Mucosa of stomach (tissue), 1 donor: Measurements from ENCODE around the gene RMP24.
"Not testable (repeated sequence)": the region's sequence is repeated elsewhere in the genome, so short reads cannot be mapped to it uniquely, and the experiment has no call there.

ENCODE experiments used
- H3K27me3 ChIP-seq: one replicate; pipeline ENCODE4 v1.7.0; 2013; ENCODE audit warnings: mild to moderate bottlenecking, low read length; ENCODE audit not compliant: control insufficient read depth, insufficient read depth
- H3K36me3 ChIP-seq: one replicate; pipeline ENCODE4 v1.7.0; 2013; ENCODE audit warnings: low read length; ENCODE audit not compliant: control insufficient read depth, insufficient read depth
- H3K4me1 ChIP-seq: one replicate; pipeline ENCODE4 v1.7.0; 2013; ENCODE audit warnings: mild to moderate bottlenecking, low read length; ENCODE audit not compliant: control insufficient read depth, insufficient read depth
- H3K4me3 ChIP-seq: one replicate; pipeline ENCODE4 v1.7.0; 2013; ENCODE audit warnings: low read length
- H3K9ac ChIP-seq: one replicate; pipeline ENCODE4 v1.7.0; 2013; ENCODE audit warnings: mild to moderate bottlenecking, low read length, moderate library complexity
- H3K9me3 ChIP-seq: one replicate; pipeline ENCODE4 v1.7.0; 2013; ENCODE audit warnings: mild to moderate bottlenecking, low read length, moderate library complexity; ENCODE audit not compliant: control insufficient read depth
- donor health status: Pancreatic carcinoma.

RMP24 gene

DNA sequence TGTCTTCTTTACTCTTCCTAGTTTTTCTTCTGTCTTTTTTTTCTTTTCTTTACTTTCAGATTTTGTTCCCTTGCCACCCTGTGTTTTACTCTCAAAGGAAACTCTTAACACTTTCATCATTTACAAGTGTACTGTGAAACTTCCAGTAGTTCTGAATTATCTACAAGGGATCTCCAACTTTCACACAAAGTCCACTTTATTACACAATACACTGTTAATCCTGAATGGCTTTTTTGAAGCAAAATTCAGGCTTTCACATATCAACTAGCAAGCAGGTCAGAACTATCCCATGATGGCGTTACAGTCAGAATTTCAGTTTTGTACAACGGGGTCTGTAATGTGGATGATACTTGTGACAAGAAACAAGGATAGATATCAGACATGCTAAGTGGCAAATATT is 34.5 kb downstream of the RMP24 start:
- H3K4me3 ChIP-seq, result no peak overlapping the region
- no peaks in the 10 kb centered on the region for H3K27me3 ChIP-seq
- no peaks in the 10 kb centered on the region for H3K36me3 ChIP-seq
- H3K9ac ChIP-seq, result no peak overlapping the region
- H3K9me3 ChIP-seq, result no peaks in the 10 kb centered on the region
- no peaks in the 10 kb centered on the region for H3K4me1 ChIP-seq

DNA sequence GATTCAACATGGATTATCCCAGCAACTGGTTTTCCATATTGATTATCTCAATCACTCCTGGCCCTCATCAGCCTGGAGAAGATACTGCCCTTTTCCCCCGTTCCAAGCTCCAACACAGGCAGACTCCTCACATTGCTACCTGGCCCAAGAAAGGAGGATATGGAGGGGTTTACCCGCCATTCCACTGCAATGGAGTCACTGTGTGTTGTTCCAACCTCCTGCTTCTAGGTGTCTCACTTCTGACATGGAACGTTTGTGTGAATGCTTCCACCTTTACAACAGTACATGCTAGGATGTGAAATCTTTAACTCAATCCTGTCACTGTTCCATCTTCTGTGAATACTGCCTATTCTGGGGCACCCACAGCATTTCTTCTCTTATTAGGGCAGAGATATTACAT is 36.7 kb downstream of the RMP24 start:
- H3K9me3 ChIP-seq, result no peaks in the 10 kb centered on the region
- no peak overlapping the region for H3K9ac ChIP-seq

DNA sequence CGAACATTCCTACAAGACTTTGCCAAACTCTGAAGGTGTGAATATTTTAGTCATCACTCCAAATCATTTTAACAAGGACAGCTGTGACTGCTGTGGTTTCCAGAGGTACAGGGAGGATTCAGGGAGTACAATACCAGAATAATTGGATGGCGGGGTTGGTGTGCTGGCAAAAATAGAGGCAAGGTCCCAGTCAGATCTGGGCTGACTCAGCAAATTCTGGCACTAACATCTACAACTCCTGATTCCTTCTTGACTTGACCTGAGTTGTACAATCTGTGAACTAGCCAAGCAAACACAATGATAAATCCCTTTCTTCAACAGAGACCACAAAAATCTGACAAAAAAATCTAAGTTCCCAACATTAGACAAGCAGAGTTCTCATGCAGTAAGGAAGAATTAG is 40.4 kb downstream of the RMP24 start:
- Histone ChIP-seq H3K9me3 (no peaks in the 10 kb centered on the region), H3K4me3 (no peak overlapping the region), H3K36me3 (no peaks in the 10 kb centered on the region), H3K9ac (no peak overlapping the region), H3K4me1 (no peaks in the 10 kb centered on the region), H3K27me3 (no peaks in the 10 kb centered on the region)

More for the DNA sequence above, 36.7 kb downstream of the RMP24 start:
- no peaks in the 10 kb centered on the region for H3K4me1 ChIP-seq
- no peak overlapping the region for H3K4me3 ChIP-seq
- no peaks in the 10 kb centered on the region for H3K36me3 ChIP-seq
- no peaks in the 10 kb centered on the region for H3K27me3 ChIP-seq

DNA sequence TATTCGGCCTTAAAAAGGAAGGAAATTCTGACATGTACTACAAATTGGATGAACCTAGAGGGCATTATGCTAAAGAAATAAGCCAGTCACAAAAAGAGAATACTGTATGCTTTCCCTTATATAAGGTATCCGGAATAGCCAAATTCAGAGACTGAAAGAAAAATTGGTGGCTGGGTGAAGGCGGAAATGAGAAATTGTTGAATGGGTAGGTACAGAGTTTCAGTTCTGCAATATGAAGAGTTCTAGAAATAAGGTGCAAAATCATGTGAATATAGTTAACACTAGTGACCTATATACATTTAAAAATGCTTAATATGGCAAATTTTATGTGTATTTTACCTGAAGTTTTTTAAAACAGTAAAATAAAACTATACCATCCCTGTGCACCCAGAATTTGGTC is 43.1 kb downstream of the RMP24 start:
- H3K4me3 ChIP-seq, result no peak overlapping the region
- no peaks in the 10 kb centered on the region for H3K36me3 ChIP-seq
- no peak overlapping the region for H3K9ac ChIP-seq
- no peaks in the 10 kb centered on the region for H3K4me1 ChIP-seq
- H3K9me3 ChIP-seq, result no peaks in the 10 kb centered on the region
- no peaks in the 10 kb centered on the region for H3K27me3 ChIP-seq

DNA sequence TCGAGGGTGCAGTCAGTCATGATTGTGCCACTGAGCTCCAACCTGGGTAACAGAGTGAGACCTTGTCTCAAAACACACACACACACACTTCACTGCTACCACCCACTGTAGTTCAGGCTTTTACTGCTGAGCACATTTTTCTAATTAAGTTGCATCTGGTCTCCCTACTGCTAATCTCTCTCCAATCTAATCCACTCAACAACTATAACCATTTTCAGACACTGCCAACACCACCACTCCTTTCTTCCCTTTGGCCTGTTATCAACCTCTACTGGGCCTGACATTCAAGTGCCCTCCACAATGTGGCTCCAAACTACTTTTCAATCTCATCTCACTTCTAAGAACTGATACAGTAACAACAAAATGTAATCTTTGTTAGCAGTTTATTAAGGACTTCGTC is 44.8 kb downstream of the RMP24 start:
- Histone ChIP-seq H3K4me1 (no peaks in the 10 kb centered on the region), H3K9me3 (no peaks in the 10 kb centered on the region), H3K9ac (no peak overlapping the region), H3K4me3 (no peak overlapping the region), H3K36me3 (no peaks in the 10 kb centered on the region), H3K27me3 (no peaks in the 10 kb centered on the region)

DNA sequence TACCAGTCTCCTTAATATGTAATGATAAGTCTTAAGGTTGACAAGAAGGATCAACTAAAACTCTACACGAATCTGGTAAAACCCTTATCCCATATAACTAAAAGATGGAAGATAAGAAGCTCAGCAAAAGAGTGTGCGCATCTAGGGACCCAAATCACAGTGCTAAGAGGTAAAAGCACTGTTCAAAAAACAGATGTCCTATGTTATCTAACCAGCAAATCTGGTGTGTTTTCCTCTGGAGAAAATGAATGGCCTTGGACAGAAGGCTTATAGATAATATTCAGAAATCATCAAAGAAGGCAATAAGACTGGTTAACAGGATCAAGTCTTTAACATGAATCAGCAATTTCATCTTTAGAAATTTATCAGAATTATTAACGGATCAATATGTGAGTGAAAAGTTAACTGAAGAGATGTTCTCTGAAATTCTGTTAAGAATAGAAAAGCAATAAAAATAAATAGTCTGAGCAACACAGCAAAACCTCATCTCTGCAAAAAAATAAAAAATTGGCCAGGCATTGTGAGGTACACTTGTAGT is 47.8 kb downstream of the RMP24 start:
- H3K27me3 ChIP-seq, result no peaks in the 10 kb centered on the region
- H3K9ac ChIP-seq, result no peak overlapping the region
- H3K4me1 ChIP-seq, result no peaks in the 10 kb centered on the region
- no peaks in the 10 kb centered on the region for H3K36me3 ChIP-seq
- H3K4me3 ChIP-seq, result no peak overlapping the region
- H3K9me3 ChIP-seq, result no peaks in the 10 kb centered on the region

DNA sequence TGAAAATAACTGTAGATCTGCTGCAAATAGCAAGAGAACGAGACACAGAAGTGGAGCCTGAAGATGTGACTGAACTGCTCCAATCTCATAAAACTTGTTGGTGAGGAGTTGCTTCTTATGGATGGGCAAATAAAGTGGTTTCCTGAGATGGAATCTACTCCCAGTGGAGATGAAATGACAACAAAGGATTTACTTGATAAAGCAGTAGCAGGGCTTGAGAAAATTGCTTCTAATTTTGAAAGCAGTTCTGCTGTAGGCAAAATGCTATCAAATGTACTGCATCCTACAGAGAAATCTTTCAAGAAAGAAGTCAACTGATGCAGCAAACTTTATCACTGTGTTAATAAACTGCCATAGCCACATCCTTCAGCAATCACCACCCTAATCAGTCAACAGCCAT is 50.9 kb downstream of the RMP24 start:
- Histone ChIP-seq H3K36me3 (no peaks in the 10 kb centered on the region), H3K4me1 (no peaks in the 10 kb centered on the region), H3K9me3 (no peaks in the 10 kb centered on the region), H3K9ac (no peak overlapping the region), H3K27me3 (no peaks in the 10 kb centered on the region), H3K4me3 (no peak overlapping the region)

DNA sequence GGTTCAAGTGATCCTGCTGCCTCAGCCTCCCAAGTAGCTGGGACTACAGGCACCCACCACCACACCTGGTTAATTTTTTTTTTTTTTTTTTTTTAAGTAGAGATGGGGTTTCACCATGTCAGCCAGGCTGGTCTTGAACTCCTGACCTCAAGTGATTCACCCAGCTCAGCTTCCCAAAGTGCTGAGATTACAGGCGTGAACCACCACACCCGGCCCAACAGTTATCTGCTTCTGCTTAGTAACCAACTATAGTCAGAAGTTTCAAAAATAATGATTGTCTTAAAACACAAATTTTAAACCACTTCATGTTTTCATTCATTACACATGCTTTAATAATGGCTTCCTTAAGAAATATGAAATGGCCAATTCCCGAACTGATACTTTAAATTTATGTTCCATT is 51.8 kb downstream of the RMP24 start:
- not testable (repeated sequence) for H3K27me3 ChIP-seq, H3K36me3 ChIP-seq, H3K4me3 ChIP-seq, H3K4me1 ChIP-seq, H3K9ac ChIP-seq, H3K9me3 ChIP-seq

DNA sequence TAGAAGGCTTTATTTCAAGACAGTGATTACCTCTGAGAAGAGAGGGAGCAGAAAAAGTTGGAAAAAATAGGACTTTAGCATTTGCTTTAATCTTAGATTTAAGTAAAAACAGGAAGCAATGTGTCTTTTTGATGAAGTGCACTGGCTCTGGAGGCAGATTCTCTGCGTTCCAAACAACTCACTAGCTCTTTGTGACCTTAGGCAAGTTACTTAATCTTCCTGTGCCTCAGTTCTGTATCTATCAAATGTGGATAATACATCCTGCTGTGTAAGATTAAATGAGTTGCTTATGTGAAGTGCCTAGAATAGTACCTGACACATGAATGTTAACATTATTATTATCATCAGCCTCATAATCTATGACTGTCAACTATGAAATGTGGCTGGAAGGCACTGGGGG is 52.5 kb downstream of the RMP24 start:
- H3K36me3 ChIP-seq, result no peaks in the 10 kb centered on the region
- no peaks in the 10 kb centered on the region for H3K4me1 ChIP-seq
- H3K4me3 ChIP-seq, result no peak overlapping the region
- H3K9me3 ChIP-seq, result no peaks in the 10 kb centered on the region
- no peak overlapping the region for H3K9ac ChIP-seq
- no peaks in the 10 kb centered on the region for H3K27me3 ChIP-seq

DNA sequence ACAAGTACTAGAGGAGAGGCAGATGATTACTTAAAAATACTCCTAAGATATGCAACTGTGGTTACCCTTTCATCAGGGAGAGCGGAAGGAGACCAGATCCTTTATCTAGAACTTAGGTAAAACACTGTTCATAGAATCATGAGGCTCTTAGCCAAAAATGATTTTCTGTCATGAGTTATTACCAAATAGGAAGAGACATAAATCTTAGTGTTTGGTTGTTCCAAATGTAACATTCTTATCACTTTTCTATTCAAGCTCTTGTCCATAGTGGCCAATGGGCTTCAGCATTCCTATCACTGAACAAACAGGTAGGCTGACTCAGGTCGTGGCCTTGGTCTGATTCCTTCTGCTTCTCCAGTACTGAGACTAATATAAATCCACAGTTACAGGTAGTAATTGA is 56.4 kb downstream of the RMP24 start:
- Histone ChIP-seq H3K27me3 (no peaks in the 10 kb centered on the region), H3K36me3 (no peaks in the 10 kb centered on the region), H3K9me3 (no peaks in the 10 kb centered on the region), H3K9ac (no peak overlapping the region), H3K4me1 (no peaks in the 10 kb centered on the region), H3K4me3 (no peak overlapping the region)
